CD14-positive monocyte (primary cell): ENCODE data around the gene TRIM37. TPM values are rescaled to one million over a fixed set of nuclear protein-coding genes. Genes with fewer than 3 reads are reported as not detected.

ENCODE experiments used
- DNase-seq, 3 donors: peaks; one replicate each; pipeline ENCODE4 v3.0.0-alpha.2; 2011 to 2022
- H2AFZ ChIP-seq: 2 replicates; pipeline ENCODE4 v1.6.0; 2012; ENCODE audit warnings: mild to moderate bottlenecking, low read depth, low read length, inconsistent platforms; ENCODE audit not compliant: insufficient read depth, poor library complexity, severe bottlenecking
- H3K27ac ChIP-seq, 2 donors: 1 replicate in 1 of 2; 2 replicates in 1 of 2; pipeline ENCODE4 v1.5.1; 2012 to 2013; ENCODE audit warnings: low read length in 2 of 2, control low read depth in 1 of 2, inconsistent platforms in 1 of 2, low read depth in 1 of 2, mild to moderate bottlenecking in 1 of 2
- H3K27me3 ChIP-seq, 2 donors: one replicate each; pipeline versions ENCODE4 v1.6.0 to v1.6.1; 2011 to 2013; ENCODE audit warnings: low read length in 2 of 2; ENCODE audit not compliant: control insufficient read depth in 2 of 2, insufficient read depth in 2 of 2
- H3K36me3 ChIP-seq, 2 donors: replicated peaks in 1 of 2; 1 replicate in 1 of 2; 2 replicates in 1 of 2; pipeline versions ENCODE4 v1.5.1 to v1.6.1; 2012 to 2013; ENCODE audit warnings: low read length in 2 of 2, control low read depth in 1 of 2, inconsistent platforms in 1 of 2, mild to moderate bottlenecking in 1 of 2; ENCODE audit not compliant: insufficient read depth in 2 of 2, control insufficient read depth in 1 of 2
- H3K4me1 ChIP-seq, 2 donors: 1 replicate in 1 of 2; 2 replicates in 1 of 2; pipeline versions ENCODE4 v1.5.1 to v1.6.1; 2012 to 2013; ENCODE audit warnings: low read length in 2 of 2, control low read depth in 1 of 2, inconsistent platforms in 1 of 2, mild to moderate bottlenecking in 1 of 2, moderate library complexity in 1 of 2; ENCODE audit not compliant: insufficient read depth in 2 of 2, control insufficient read depth in 1 of 2
- H3K4me2 ChIP-seq: replicated peaks from 2 replicates; pipeline ENCODE3; 2012; ENCODE audit warnings: low read length, moderate library complexity, mild to moderate bottlenecking; ENCODE audit not compliant: poor library complexity, severe bottlenecking; ENCODE audit errors: extremely low read depth
- H3K4me3 ChIP-seq, 3 experiments: fragments of 200-600 bp in 1 of 3; sonication (generic) in 1 of 3; replicated peaks in 1 of 3; 1 replicate in 2 of 3; 2 replicates in 1 of 3; pipeline ENCODE4 v1.5.1; 2011 to 2013; ENCODE audit warnings: low read length in 3 of 3, mild to moderate bottlenecking in 3 of 3, control low read depth in 2 of 3, low read depth in 2 of 3, inconsistent platforms in 1 of 3, moderate library complexity in 1 of 3
- H3K79me2 ChIP-seq: 2 replicates; pipeline ENCODE4 v1.6.0; 2012; ENCODE audit warnings: mild to moderate bottlenecking, control low read depth, inconsistent platforms, low read length, moderate library complexity; ENCODE audit not compliant: insufficient read depth
- H3K9ac ChIP-seq: 2 replicates; pipeline ENCODE4 v1.6.0; 2017; ENCODE audit warnings: low read length, mild to moderate bottlenecking; ENCODE audit not compliant: insufficient read depth, poor library complexity, severe bottlenecking
- H3K9me3 ChIP-seq, 2 donors: replicated peaks in 1 of 2; 1 replicate in 1 of 2; 2 replicates in 1 of 2; pipeline versions ENCODE4 v1.5.1 to v1.6.1; 2012 to 2013; ENCODE audit warnings: low read length in 2 of 2, control low read depth in 1 of 2; ENCODE audit not compliant: control insufficient read depth in 1 of 2, insufficient read depth in 1 of 2
- H4K20me1 ChIP-seq: 2 replicates; pipeline ENCODE4 v1.6.0; 2012; ENCODE audit warnings: mild to moderate bottlenecking, low read length, control low read depth, moderate library complexity; ENCODE audit not compliant: insufficient read depth
- H3K27ac Mint-ChIP-seq, 7 donors: one replicate each; pipeline ENCODE4 v1.8.0; 2020; ENCODE audit warnings: mild to moderate bottlenecking in 7 of 7, mixed read lengths in 7 of 7, moderate library complexity in 6 of 7, inconsistent platforms in 2 of 7
- H3K27me3 Mint-ChIP-seq, 3 donors: one replicate each; pipeline ENCODE4 v1.8.0; 2021 to 2022; ENCODE audit warnings: low read depth in 3 of 3, mild to moderate bottlenecking in 3 of 3, mixed read lengths in 3 of 3, moderate library complexity in 3 of 3, inconsistent platforms in 1 of 3
- H3K36me3 Mint-ChIP-seq, 2 donors: one replicate each; pipeline ENCODE4 v1.8.0; 2020; ENCODE audit warnings: mixed read lengths in 2 of 2, inconsistent platforms in 1 of 2, mild to moderate bottlenecking in 1 of 2
- H3K4me1 Mint-ChIP-seq: one replicate; pipeline ENCODE4 v1.8.0; 2020; ENCODE audit warnings: mild to moderate bottlenecking, mixed read lengths
- H3K4me3 Mint-ChIP-seq, 2 donors: one replicate each; pipeline ENCODE4 v1.8.0; 2020; ENCODE audit warnings: mild to moderate bottlenecking in 2 of 2, mixed read lengths in 2 of 2, moderate library complexity in 1 of 2
- H3K9me3 Mint-ChIP-seq, 7 donors: one replicate each; pipeline ENCODE4 v1.8.0; 2020 to 2022; ENCODE audit warnings: mixed read lengths in 7 of 7, mild to moderate bottlenecking in 6 of 7, moderate library complexity in 6 of 7, inconsistent platforms in 2 of 7
- CTCF ChIP-seq: fragments of 200-600 bp; IDR thresholded peaks from one replicate; pipeline ENCODE4 v1.8.0; 2022; ENCODE audit warnings: antibody characterized with exemption, mild to moderate bottlenecking
- WGBS: methylation state at CpG from one replicate; pipeline ENCODE4 v1.1.5; 2013; ENCODE audit warnings: missing lambda C conversion rate; ENCODE audit not compliant: insufficient coverage; 5-methylcytosine and 5-hydroxymethylcytosine counted together
- intact Hi-C, 2 donors: fragments of 100-400 bp; cut with micrococcal nuclease; formaldehyde crosslinking; loops; one replicate each; pipeline versions ENCODE4 v1.15.0 to v1.15.1; 2023
- polyA plus RNA-seq, 3 donors: library from polyadenylated mRNA; depleted of rRNA in 1 of 3; unstranded in 2 of 3; stranded (reverse) in 1 of 3; fragments of 300-500 nt in 2 of 3; fragments of >200 nt in 1 of 3; fragmentation: Illumina TruSeq in 2 of 3; gene quantifications; 1 replicate in 2 of 3; 2 replicates in 1 of 3; pipeline ENCODE4 v1.2.3, GENCODE V29; 2012 to 2021

TRIM37 gene
- polyA plus RNA-seq, 3 donors, result 2.7 to 6.1 (median 5.3) TPM

GRCh38 chr17:59154292-59154720 is 47.6 kb upstream of the TRIM37 start:
- H3K4me1 ChIP-seq, result peaks cover 25 to 41% of the 10 kb centered on the region in 2 donors
- peaks cover 0 to 3% of the 10 kb centered on the region in 2 donors for H3K36me3 Mint-ChIP-seq
- 0% methylated on average over 25 of the region's 25 CpGs for WGBS
- H3K4me3 ChIP-seq, result peak overlapping the region; percentile 86 to 100 (median 99)
- no peak for TF ChIP-seq CTCF
- intact Hi-C loops, result loop anchor here (2.0 to 10.0 kb wide), 2 partner anchors 48 to 60 kb away; partner anchors contain the start of genes TRIM37 (in 2 of the 2) and SMG8 (in 1 of the 2)
- H3K79me2 ChIP-seq, result peaks cover 94% of the 10 kb centered on the region
- no peaks in the 10 kb centered on the region for H4K20me1 ChIP-seq
- no peaks in the 10 kb centered on the region for H3K36me3 ChIP-seq
- H3K9me3 Mint-ChIP-seq, result no peaks in the 10 kb centered on the region
- H3K4me2 ChIP-seq, result peak overlapping the region; percentile 91
- no peaks in the 10 kb centered on the region for H3K9me3 ChIP-seq
- peak overlapping the region; percentile 92 for H2AFZ ChIP-seq
- peak overlapping the region; percentile 68 for H3K9ac ChIP-seq
- no peak overlapping the region for H3K27ac Mint-ChIP-seq
- H3K27me3 ChIP-seq, result no peaks in the 10 kb centered on the region
- peak in 2 of 3 donors; percentile 8 to 17 for DNase-seq
- peak overlapping the region; percentile 51 to 76 for H3K27ac ChIP-seq
- peaks cover 36% of the 10 kb centered on the region for H3K4me1 Mint-ChIP-seq
- no peaks in the 10 kb centered on the region for H3K27me3 Mint-ChIP-seq
- no peak overlapping the region for H3K4me3 Mint-ChIP-seq

GRCh38 chr17:59152925-59153324 is 46.2 kb upstream of the TRIM37 start:
- H3K4me1 Mint-ChIP-seq, result peaks cover 25% of the 10 kb centered on the region
- H3K4me3 Mint-ChIP-seq, result no peak overlapping the region
- Histone ChIP-seq H3K79me2 (peaks cover 94% of the 10 kb centered on the region), H3K36me3 (no peaks in the 10 kb centered on the region), H3K4me2 (no peak overlapping the region), H3K27me3 (no peaks in the 10 kb centered on the region), H4K20me1 (no peaks in the 10 kb centered on the region), H2AFZ (no peak overlapping the region), H3K9me3 (no peaks in the 10 kb centered on the region), H3K27ac (no peak overlapping the region), H3K9ac (no peak overlapping the region), H3K4me3 (no peak overlapping the region), H3K4me1 (peaks cover 25 to 38% of the 10 kb centered on the region in 2 donors)
- H3K27me3 Mint-ChIP-seq, result no peaks in the 10 kb centered on the region
- H3K36me3 Mint-ChIP-seq, result no peaks in the 10 kb centered on the region
- WGBS, result 40% methylated on average over 1 of the region's 1 CpG
- no peak for TF ChIP-seq CTCF
- no peak for DNase-seq
- H3K27ac Mint-ChIP-seq, result no peak overlapping the region
- intact Hi-C loops, result loop anchor here in 1 of 2 donors (10.0 kb wide), 1 partner anchor 62 kb away; the partner anchor contains the start of gene SMG8
- H3K9me3 Mint-ChIP-seq, result no peaks in the 10 kb centered on the region
